Measurements from ENCODE around the gene PSPC1.

PSPC1 gene

GRCh38 chr13:19764237-19764636 is 18.5 kb downstream of the PSPC1 start:
- TF ChIP-seq, protein P1, sequence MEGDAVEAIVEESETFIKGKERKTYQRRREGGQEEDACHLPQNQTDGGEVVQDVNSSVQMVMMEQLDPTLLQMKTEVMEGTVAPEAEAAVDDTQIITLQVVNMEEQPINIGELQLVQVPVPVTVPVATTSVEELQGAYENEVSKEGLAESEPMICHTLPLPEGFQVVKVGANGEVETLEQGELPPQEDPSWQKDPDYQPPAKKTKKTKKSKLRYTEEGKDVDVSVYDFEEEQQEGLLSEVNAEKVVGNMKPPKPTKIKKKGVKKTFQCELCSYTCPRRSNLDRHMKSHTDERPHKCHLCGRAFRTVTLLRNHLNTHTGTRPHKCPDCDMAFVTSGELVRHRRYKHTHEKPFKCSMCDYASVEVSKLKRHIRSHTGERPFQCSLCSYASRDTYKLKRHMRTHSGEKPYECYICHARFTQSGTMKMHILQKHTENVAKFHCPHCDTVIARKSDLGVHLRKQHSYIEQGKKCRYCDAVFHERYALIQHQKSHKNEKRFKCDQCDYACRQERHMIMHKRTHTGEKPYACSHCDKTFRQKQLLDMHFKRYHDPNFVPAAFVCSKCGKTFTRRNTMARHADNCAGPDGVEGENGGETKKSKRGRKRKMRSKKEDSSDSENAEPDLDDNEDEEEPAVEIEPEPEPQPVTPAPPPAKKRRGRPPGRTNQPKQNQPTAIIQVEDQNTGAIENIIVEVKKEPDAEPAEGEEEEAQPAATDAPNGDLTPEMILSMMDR (IDR thresholded peaks at IDR 0.05; ENCODE audit: extremely low read depth, insufficient read depth, missing control alignments) = no peak
- DNase-seq (ENCODE audit: low spot score) = no peak
- in situ Hi-C loops (cut with MboI; ENCODE audit: low pct_unique_long_range_greater_than_20kb, low sequenced_read_pairs, unreplicated experiment) = no loop called here

GRCh38 chr13:19763618-19764017 is 19.1 kb downstream of the PSPC1 start:
- in situ Hi-C loops (cut with MboI; ENCODE audit: low pct_unique_long_range_greater_than_20kb, low sequenced_read_pairs, unreplicated experiment) = no loop called here
- no peak for DNase-seq (ENCODE audit: low spot score)
- TF ChIP-seq, protein P1 (IDR thresholded peaks at IDR 0.05; ENCODE audit: extremely low read depth, insufficient read depth, missing control alignments) = no peak

DNA sequence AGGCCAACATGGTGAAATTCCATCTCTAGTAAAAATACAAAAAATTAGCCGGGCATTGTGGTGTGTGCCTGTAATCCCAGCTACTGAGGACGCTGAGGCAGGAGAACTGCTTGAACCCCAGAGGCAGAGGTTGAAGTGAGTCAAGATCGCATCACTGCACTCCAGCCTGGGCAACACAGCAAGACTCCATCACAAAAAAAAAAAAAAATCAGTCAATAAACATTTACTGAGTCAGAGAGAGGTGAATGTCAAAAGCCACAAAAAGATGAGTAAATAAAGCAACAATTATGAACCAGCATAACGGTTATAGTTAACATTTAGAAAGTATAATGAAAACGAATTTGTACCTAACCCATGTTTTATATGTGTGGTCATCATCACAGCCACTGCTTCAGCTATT is 23.1 kb downstream of the PSPC1 start:
- in situ Hi-C loops (cut with MboI; ENCODE audit: low pct_unique_long_range_greater_than_20kb, low sequenced_read_pairs, unreplicated experiment) = no loop called here
- TF ChIP-seq, protein P1 (IDR thresholded peaks at IDR 0.05; ENCODE audit: extremely low read depth, insufficient read depth, missing control alignments) = no peak
- DNase-seq (ENCODE audit: low spot score) = no peak

DNA sequence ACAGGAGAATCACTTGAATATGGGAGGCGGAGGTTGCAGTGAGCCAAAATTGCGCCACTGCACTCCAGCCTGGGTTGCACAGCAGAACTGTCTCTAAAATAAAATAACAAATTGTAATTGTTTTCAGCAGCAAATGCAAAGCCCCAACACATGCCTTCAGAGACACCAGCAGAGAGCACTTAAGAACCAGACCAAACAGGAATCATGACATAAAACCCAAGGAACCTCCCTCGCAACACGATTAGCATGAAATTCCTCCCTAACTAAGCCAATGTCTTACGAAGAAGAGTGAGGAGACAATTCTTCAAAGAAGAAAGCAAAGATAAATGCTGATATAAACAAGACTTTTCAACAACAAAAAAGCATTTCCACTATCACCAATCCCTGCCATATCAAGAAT is 40.1 kb downstream of the PSPC1 start:
- DNase-seq (ENCODE audit: low spot score) = no peak
- in situ Hi-C loops (cut with MboI; ENCODE audit: low pct_unique_long_range_greater_than_20kb, low sequenced_read_pairs, unreplicated experiment) = no loop called here
- TF ChIP-seq, protein P1 (IDR thresholded peaks at IDR 0.05; ENCODE audit: extremely low read depth, insufficient read depth, missing control alignments) = no peak

GRCh38 chr13:19737844-19738557 is 44.7 kb downstream of the PSPC1 start:
- in situ Hi-C loops (cut with MboI; ENCODE audit: low pct_unique_long_range_greater_than_20kb, low sequenced_read_pairs, unreplicated experiment) = no loop called here
- TF ChIP-seq, protein P1 (IDR thresholded peaks at IDR 0.05; ENCODE audit: extremely low read depth, insufficient read depth, missing control alignments) = no peak
- no peak for DNase-seq (ENCODE audit: low spot score)

DNA sequence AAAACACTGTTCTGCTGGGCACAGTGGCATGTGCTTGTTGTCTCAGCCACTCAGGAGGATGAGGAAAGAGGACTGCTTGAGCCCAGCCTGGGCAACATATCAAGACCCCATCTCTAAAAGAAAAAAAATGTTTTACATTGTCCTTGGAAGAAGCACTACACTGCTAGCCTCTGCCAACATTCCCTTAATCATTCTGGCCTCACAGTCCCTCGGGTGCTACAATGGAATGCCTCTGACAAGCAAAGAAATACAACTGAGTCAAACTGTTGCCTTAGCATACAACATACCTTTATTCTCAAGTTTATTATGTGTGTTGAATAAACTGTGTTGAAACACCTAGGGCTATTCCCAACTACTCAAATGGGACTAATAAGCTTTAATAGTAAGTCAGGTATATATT is 56.1 kb downstream of the PSPC1 start:
- TF ChIP-seq, protein P1 (IDR thresholded peaks at IDR 0.05; ENCODE audit: extremely low read depth, insufficient read depth, missing control alignments) = no peak
- no peak for DNase-seq (ENCODE audit: low spot score)
- in situ Hi-C loops (cut with MboI; ENCODE audit: low pct_unique_long_range_greater_than_20kb, low sequenced_read_pairs, unreplicated experiment) = no loop called here

Data from GM13977 (cell line).